HepG2 (cell line): Measurements from ENCODE around the gene ST6GALNAC2. TPM values are rescaled to one million over a fixed set of nuclear protein-coding genes. Genes with fewer than 3 reads are reported as not detected.

ENCODE experiments used
- BHLHE40 ChIP-seq: IDR thresholded peaks from 2 replicates; pipeline ENCODE4 v1.6.1; 2011; ENCODE audit warnings: low read length, improper control_type of control experiment
- CCDC6 ChIP-seq: sonication (generic); formaldehyde crosslinking; IDR thresholded peaks from 2 replicates; pipeline ENCODE4 v1.8.1; 2022; ENCODE audit warnings: mild to moderate bottlenecking, missing genetic modification reagents, moderate library complexity
- FOXA3 ChIP-seq: IDR thresholded peaks from 2 replicates; pipeline ENCODE4 v1.6.1; 2016; ENCODE audit warnings: missing genetic modification reagents, missing compliant biosample characterization
- MNT ChIP-seq: fragments of 450-650 bp; IDR thresholded peaks from 2 replicates; pipeline ENCODE4 v1.6.1; 2016
- NRL ChIP-seq: sonication (generic); formaldehyde crosslinking; IDR thresholded peaks from 2 replicates; pipeline ENCODE4 v1.5.0; 2020; ENCODE audit warnings: missing genetic modification reagents, mild to moderate bottlenecking, moderate library complexity, borderline replicate concordance
- RXRA ChIP-seq: sonication (generic); formaldehyde crosslinking; IDR thresholded peaks from 2 replicates; pipeline ENCODE4 v1.5.1; 2020; ENCODE audit warnings: missing genetic modification reagents
- U2AF2 ChIP-seq: fragments of 200-400 bp; formaldehyde crosslinking; IDR thresholded peaks from 2 replicates; pipeline ENCODE4 v1.6.1; 2017; ENCODE audit warnings: low read depth, mild to moderate bottlenecking, low read length
- ZMYM4 ChIP-seq: sonication (generic); formaldehyde crosslinking; IDR thresholded peaks from 2 replicates; pipeline ENCODE4 v1.8.1; 2023; ENCODE audit warnings: mild to moderate bottlenecking, missing genetic modification reagents
- ZNF18 ChIP-seq: sonication (generic); formaldehyde crosslinking; IDR thresholded peaks from 2 replicates; pipeline ENCODE4 v1.8.0; 2022; ENCODE audit warnings: mild to moderate bottlenecking, missing genetic modification reagents; ENCODE audit not compliant: insufficient replicate concordance
- ZNF225 ChIP-seq: sonication (generic); formaldehyde crosslinking; IDR thresholded peaks from 2 replicates; pipeline ENCODE4 v1.4.0; 2020; ENCODE audit warnings: mild to moderate bottlenecking, missing genetic modification reagents
- ZNF274 ChIP-seq: sonication (generic); formaldehyde crosslinking; IDR thresholded peaks from 2 replicates; pipeline ENCODE4 v1.5.1; 2020; ENCODE audit warnings: mild to moderate bottlenecking, missing genetic modification reagents
- ZNF367 ChIP-seq: sonication (generic); formaldehyde crosslinking; IDR thresholded peaks from 2 replicates; pipeline ENCODE4 v1.4.0; 2020; ENCODE audit warnings: missing genetic modification reagents, borderline replicate concordance
- ZNF501 ChIP-seq: sonication (generic); formaldehyde crosslinking; IDR thresholded peaks from 2 replicates; pipeline ENCODE4 v1.5.1; 2020; ENCODE audit warnings: mild to moderate bottlenecking, moderate library complexity, missing genetic modification reagents
- ZNF883 ChIP-seq: sonication (generic); formaldehyde crosslinking; IDR thresholded peaks from 2 replicates; pipeline ENCODE4 v1.5.1; 2020; ENCODE audit warnings: mild to moderate bottlenecking, missing genetic modification reagents; ENCODE audit errors: not compliant biosample characterization
- polyA plus RNA-seq, 8 experiments: library from polyadenylated mRNA; depleted of rRNA in 3 of 8; stranded (reverse) in 7 of 8; unstranded in 1 of 8; fragments of >200 nt; fragmentation: Illumina TruSeq in 4 of 8; extraction: Trizol in 4 of 8; gene quantifications; 2 replicates each; pipeline versions ENCODE4 v1.2.1 to v1.2.3, GENCODE V29; 2011 to 2016; ENCODE audit warnings: low read depth in 4 of 8, missing spikeins in 1 of 8, mixed read lengths in 1 of 8; ENCODE audit not compliant: insufficient read depth in 1 of 8
- total RNA-seq, 5 experiments: library from RNA; depleted of rRNA; stranded (reverse); fragments of >200 nt; fragmentation: Illumina TruSeq; extraction: Trizol; gene quantifications; 2 replicates each; pipeline ENCODE4 v1.2.3, GENCODE V29; 2016; ENCODE audit warnings: low read depth in 1 of 5
- TF ChIP-seq, protein P1 (sequence below): sonication (generic); formaldehyde crosslinking; IDR thresholded peaks from 2 replicates; pipeline ENCODE4 v1.4.0; 2020; ENCODE audit warnings: missing genetic modification reagents
- TF ChIP-seq, protein P2 (sequence below): sonication (generic); formaldehyde crosslinking; IDR thresholded peaks from 2 replicates; pipeline ENCODE4 v1.8.0; 2022; ENCODE audit warnings: missing genetic modification reagents, low read depth, mild to moderate bottlenecking, borderline replicate concordance
- TF ChIP-seq, protein P3 (sequence below): IDR thresholded peaks from 2 replicates; pipeline ENCODE4 v1.4.0; 2020; ENCODE audit warnings: mild to moderate bottlenecking, missing genetic modification reagents
- TF ChIP-seq, protein P4 (sequence below): sonication (generic); formaldehyde crosslinking; IDR thresholded peaks from 2 replicates; pipeline ENCODE4 v1.5.0; 2020; ENCODE audit warnings: mild to moderate bottlenecking, missing genetic modification reagents, moderate library complexity

The ST6GALNAC2 gene
- total and polyA plus RNA-seq, 2 of the 13 experiments (the other 11 are each of a cell fraction or from before 2014, with no cell fraction given), result 0.12 to 0.49 TPM

GRCh38 chr17:76517638-76518038 is 68.0 kb downstream of the ST6GALNAC2 start (continued):
- TF ChIP-seq, protein P1, sequence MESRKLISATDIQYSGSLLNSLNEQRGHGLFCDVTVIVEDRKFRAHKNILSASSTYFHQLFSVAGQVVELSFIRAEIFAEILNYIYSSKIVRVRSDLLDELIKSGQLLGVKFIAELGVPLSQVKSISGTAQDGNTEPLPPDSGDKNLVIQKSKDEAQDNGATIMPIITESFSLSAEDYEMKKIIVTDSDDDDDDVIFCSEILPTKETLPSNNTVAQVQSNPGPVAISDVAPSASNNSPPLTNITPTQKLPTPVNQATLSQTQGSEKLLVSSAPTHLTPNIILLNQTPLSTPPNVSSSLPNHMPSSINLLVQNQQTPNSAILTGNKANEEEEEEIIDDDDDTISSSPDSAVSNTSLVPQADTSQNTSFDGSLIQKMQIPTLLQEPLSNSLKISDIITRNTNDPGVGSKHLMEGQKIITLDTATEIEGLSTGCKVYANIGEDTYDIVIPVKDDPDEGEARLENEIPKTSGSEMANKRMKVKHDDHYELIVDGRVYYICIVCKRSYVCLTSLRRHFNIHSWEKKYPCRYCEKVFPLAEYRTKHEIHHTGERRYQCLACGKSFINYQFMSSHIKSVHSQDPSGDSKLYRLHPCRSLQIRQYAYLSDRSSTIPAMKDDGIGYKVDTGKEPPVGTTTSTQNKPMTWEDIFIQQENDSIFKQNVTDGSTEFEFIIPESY (CRISPR knock-in tag), result peak; percentile 22; the same call in 1 of the 2 replicates
- TF ChIP-seq, protein P2, sequence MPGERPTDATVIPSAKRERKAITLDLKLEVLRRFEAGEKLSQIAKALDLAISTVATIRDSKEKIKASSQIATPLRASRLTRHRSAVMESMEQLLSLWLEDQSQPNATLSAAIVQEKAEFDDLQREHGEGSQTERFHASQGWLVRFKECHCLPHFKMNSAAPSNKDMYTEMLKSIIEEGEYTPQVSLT (CRISPR knock-in tag), result no peak
- TF ChIP-seq NRL (CRISPR knock-in tag) (peak; percentile 60; the same call in 1 of the 2 replicates), U2AF2 (no peak), ZNF501 (peak; percentile 43; the same call in 1 of the 2 replicates), CCDC6 (no peak), ZNF274 (0 out of 2 replicates have a peak, but pooled peaks have one; percentile 16), BHLHE40 (peak; percentile 37; the same call in 1 of the 2 replicates), ZMYM4 (CRISPR knock-in tag) (peak; percentile 15; the same call in 1 of the 2 replicates), MNT (no peak), ZNF367 (CRISPR knock-in tag) (no peak), ZNF883 (CRISPR knock-in tag) (peak; percentile 37), FOXA3 (CRISPR knock-in tag) (0 out of 2 replicates have a peak, but pooled peaks have one; percentile 12), RXRA (CRISPR knock-in tag) (peak; percentile 44; the same call in 1 of the 2 replicates), ZNF18 (CRISPR knock-in tag) (no peak), ZNF225 (CRISPR knock-in tag) (peak; percentile 47; the same call in 1 of the 2 replicates)
- TF ChIP-seq, protein P3, sequence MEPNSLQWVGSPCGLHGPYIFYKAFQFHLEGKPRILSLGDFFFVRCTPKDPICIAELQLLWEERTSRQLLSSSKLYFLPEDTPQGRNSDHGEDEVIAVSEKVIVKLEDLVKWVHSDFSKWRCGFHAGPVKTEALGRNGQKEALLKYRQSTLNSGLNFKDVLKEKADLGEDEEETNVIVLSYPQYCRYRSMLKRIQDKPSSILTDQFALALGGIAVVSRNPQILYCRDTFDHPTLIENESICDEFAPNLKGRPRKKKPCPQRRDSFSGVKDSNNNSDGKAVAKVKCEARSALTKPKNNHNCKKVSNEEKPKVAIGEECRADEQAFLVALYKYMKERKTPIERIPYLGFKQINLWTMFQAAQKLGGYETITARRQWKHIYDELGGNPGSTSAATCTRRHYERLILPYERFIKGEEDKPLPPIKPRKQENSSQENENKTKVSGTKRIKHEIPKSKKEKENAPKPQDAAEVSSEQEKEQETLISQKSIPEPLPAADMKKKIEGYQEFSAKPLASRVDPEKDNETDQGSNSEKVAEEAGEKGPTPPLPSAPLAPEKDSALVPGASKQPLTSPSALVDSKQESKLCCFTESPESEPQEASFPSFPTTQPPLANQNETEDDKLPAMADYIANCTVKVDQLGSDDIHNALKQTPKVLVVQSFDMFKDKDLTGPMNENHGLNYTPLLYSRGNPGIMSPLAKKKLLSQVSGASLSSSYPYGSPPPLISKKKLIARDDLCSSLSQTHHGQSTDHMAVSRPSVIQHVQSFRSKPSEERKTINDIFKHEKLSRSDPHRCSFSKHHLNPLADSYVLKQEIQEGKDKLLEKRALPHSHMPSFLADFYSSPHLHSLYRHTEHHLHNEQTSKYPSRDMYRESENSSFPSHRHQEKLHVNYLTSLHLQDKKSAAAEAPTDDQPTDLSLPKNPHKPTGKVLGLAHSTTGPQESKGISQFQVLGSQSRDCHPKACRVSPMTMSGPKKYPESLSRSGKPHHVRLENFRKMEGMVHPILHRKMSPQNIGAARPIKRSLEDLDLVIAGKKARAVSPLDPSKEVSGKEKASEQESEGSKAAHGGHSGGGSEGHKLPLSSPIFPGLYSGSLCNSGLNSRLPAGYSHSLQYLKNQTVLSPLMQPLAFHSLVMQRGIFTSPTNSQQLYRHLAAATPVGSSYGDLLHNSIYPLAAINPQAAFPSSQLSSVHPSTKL, result peak; percentile 27; the same call in 1 of the 2 replicates
- TF ChIP-seq, protein P4, sequence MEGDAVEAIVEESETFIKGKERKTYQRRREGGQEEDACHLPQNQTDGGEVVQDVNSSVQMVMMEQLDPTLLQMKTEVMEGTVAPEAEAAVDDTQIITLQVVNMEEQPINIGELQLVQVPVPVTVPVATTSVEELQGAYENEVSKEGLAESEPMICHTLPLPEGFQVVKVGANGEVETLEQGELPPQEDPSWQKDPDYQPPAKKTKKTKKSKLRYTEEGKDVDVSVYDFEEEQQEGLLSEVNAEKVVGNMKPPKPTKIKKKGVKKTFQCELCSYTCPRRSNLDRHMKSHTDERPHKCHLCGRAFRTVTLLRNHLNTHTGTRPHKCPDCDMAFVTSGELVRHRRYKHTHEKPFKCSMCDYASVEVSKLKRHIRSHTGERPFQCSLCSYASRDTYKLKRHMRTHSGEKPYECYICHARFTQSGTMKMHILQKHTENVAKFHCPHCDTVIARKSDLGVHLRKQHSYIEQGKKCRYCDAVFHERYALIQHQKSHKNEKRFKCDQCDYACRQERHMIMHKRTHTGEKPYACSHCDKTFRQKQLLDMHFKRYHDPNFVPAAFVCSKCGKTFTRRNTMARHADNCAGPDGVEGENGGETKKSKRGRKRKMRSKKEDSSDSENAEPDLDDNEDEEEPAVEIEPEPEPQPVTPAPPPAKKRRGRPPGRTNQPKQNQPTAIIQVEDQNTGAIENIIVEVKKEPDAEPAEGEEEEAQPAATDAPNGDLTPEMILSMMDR (CRISPR knock-in tag), result peak; percentile 69
